ENCODE results near the gene UHRF2. TPM values are rescaled to one million over a fixed set of nuclear protein-coding genes. Genes with fewer than 3 reads are reported as not detected.
"Not testable (repeated sequence)": the region's sequence is repeated elsewhere in the genome, so short reads cannot be mapped to it uniquely, and the experiment has no call there.

The UHRF2 gene
- polyA plus RNA-seq, 2 donors: 9.9 to 13.7 TPM

- 88 to 97% methylated on average over 3 of the region's 3 CpGs for WGBS, 2 donors
Measured at GRCh38 chr9:6502399-6502798, 89.4 kb downstream of the UHRF2 start.

GRCh38 chr9:6506571-6506970 is 93.6 kb downstream of the UHRF2 start:
- H3K27ac ChIP-seq (ENCODE audit: low read depth in 2 of 2, low read length in 1 of 2): no peak overlapping the region

More at GRCh38 chr9:6502399-6502798, 89.4 kb downstream of the UHRF2 start:
- Histone ChIP-seq H3K36me3 (ENCODE audit: control insufficient read depth in 2 of 2, insufficient read depth in 2 of 2, low read length in 1 of 2) (peaks cover 6 to 10% of the 10 kb centered on the region in 2 donors), H3K27ac (ENCODE audit: low read depth in 2 of 2, low read length in 1 of 2) (no peak overlapping the region), H3K4me3 (ENCODE audit: low read depth in 1 of 2, low read length in 2 of 2) (no peak overlapping the region), H3K27me3 (ENCODE audit: control insufficient read depth in 1 of 2, insufficient read depth in 2 of 2, low read length in 2 of 2) (no peaks in the 10 kb centered on the region), H3K4me1 (ENCODE audit: control insufficient read depth in 2 of 2, insufficient read depth in 2 of 2, low read length in 1 of 2) (no peaks in the 10 kb centered on the region), H3K9me3 (ENCODE audit: control insufficient read depth in 2 of 2, insufficient read depth in 1 of 2, low read depth in 1 of 2, low read length in 1 of 2) (no peaks in the 10 kb centered on the region)

DNA sequence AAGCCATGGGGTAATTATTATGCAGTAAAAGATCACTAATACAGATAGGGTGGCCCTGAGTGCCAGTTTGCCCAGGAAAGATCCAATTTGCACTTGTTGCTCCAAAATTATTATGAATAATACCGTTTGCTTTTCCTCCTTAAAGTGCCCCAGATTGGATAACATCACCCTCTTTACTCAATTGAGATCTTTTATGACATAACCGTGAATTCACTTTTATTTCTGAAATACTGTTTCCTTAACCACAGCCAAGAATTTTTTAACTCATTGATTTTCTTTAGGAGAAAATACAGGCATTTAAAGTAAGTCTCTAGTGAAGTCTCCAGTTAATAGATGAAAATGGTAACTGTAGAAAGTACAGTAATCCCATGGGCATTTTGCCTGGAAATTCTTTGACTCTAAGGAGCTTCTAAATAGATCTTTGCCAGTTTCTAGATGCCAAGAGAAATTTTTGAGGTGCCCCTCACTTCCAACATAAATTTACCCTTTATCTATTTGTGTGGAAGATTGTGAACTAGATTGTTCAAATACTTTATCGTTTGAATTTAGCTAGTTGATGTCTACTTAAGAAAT is 99.2 kb downstream of the UHRF2 start:
- WGBS, 2 donors: 60 to 64% methylated on average over 3 of the region's 3 CpGs
- H3K9me3 ChIP-seq (ENCODE audit: control insufficient read depth in 2 of 2, insufficient read depth in 1 of 2, low read depth in 1 of 2, low read length in 1 of 2): no peaks in the 10 kb centered on the region

More at GRCh38 chr9:6506571-6506970, 93.6 kb downstream of the UHRF2 start:
- no peaks in the 10 kb centered on the region for H3K36me3 ChIP-seq (ENCODE audit: control insufficient read depth in 2 of 2, insufficient read depth in 2 of 2, low read length in 1 of 2)
- H3K4me1 ChIP-seq (ENCODE audit: control insufficient read depth in 2 of 2, insufficient read depth in 2 of 2, low read length in 1 of 2): no peaks in the 10 kb centered on the region
- H3K4me3 ChIP-seq (ENCODE audit: low read depth in 1 of 2, low read length in 2 of 2): no peak overlapping the region
- no peaks in the 10 kb centered on the region for H3K27me3 ChIP-seq (ENCODE audit: control insufficient read depth in 1 of 2, insufficient read depth in 2 of 2, low read length in 2 of 2)
- 93 to 96% methylated on average over 2 of the region's 2 CpGs for WGBS, 2 donors
- no peaks in the 10 kb centered on the region for H3K9me3 ChIP-seq (ENCODE audit: control insufficient read depth in 2 of 2, insufficient read depth in 1 of 2, low read depth in 1 of 2, low read length in 1 of 2)

GRCh38 chr9:6522263-6522662 is 109.3 kb downstream of the UHRF2 start:
- H3K4me1 ChIP-seq (ENCODE audit: control insufficient read depth in 2 of 2, insufficient read depth in 2 of 2, low read length in 1 of 2): no peaks in the 10 kb centered on the region
- no peak overlapping the region for H3K27ac ChIP-seq (ENCODE audit: low read depth in 2 of 2, low read length in 1 of 2)
- no peak overlapping the region for H3K4me3 ChIP-seq (ENCODE audit: low read depth in 1 of 2, low read length in 2 of 2)
- no peaks in the 10 kb centered on the region for H3K36me3 ChIP-seq (ENCODE audit: control insufficient read depth in 2 of 2, insufficient read depth in 2 of 2, low read length in 1 of 2)
- WGBS, 2 donors: 94 to 97% methylated on average over 4 of the region's 4 CpGs
- H3K27me3 ChIP-seq (ENCODE audit: control insufficient read depth in 1 of 2, insufficient read depth in 2 of 2, low read length in 2 of 2): no peaks in the 10 kb centered on the region
- no peaks in the 10 kb centered on the region for H3K9me3 ChIP-seq (ENCODE audit: control insufficient read depth in 2 of 2, insufficient read depth in 1 of 2, low read depth in 1 of 2, low read length in 1 of 2)

More for the DNA sequence above, 99.2 kb downstream of the UHRF2 start:
- no peaks in the 10 kb centered on the region for H3K4me1 ChIP-seq (ENCODE audit: control insufficient read depth in 2 of 2, insufficient read depth in 2 of 2, low read length in 1 of 2)
- no peaks in the 10 kb centered on the region for H3K27me3 ChIP-seq (ENCODE audit: control insufficient read depth in 1 of 2, insufficient read depth in 2 of 2, low read length in 2 of 2)
- H3K27ac ChIP-seq (ENCODE audit: low read depth in 2 of 2, low read length in 1 of 2): no peak overlapping the region
- H3K36me3 ChIP-seq (ENCODE audit: control insufficient read depth in 2 of 2, insufficient read depth in 2 of 2, low read length in 1 of 2): no peaks in the 10 kb centered on the region
- no peak overlapping the region for H3K4me3 ChIP-seq (ENCODE audit: low read depth in 1 of 2, low read length in 2 of 2)

- Histone ChIP-seq H3K9me3 (ENCODE audit: control insufficient read depth in 2 of 2, insufficient read depth in 1 of 2, low read depth in 1 of 2, low read length in 1 of 2) (no peaks in the 10 kb centered on the region), H3K4me3 (ENCODE audit: low read depth in 1 of 2, low read length in 2 of 2) (no peak overlapping the region), H3K4me1 (ENCODE audit: control insufficient read depth in 2 of 2, insufficient read depth in 2 of 2, low read length in 1 of 2) (no peaks in the 10 kb centered on the region), H3K36me3 (ENCODE audit: control insufficient read depth in 2 of 2, insufficient read depth in 2 of 2, low read length in 1 of 2) (no peaks in the 10 kb centered on the region), H3K27me3 (ENCODE audit: control insufficient read depth in 1 of 2, insufficient read depth in 2 of 2, low read length in 2 of 2) (no peaks in the 10 kb centered on the region), H3K27ac (ENCODE audit: low read depth in 2 of 2, low read length in 1 of 2) (no peak overlapping the region)
- 54 to 65% methylated on average over 2 of the region's 2 CpGs for WGBS, 2 donors
Measured at GRCh38 chr9:6525326-6526045, 112.5 kb downstream of the UHRF2 start.

DNA sequence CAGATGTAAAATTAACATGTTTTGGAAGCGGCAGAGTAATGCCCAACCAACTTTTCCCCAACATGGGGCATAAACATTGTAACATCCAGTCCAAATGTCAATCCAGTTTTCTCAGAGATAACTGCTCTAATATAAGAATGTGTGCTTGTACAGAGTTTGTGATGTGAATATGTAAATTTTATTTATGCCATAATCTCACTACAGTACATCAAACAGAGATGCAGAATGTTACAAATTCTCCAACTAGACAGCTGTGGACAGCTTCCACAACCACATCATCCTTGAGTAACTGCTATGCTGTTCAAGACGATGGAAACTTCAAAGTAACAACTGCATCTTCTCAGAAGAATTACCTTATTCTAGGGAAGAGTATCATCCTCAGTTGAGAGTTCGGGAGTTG is 122.6 kb downstream of the UHRF2 start:
- Histone ChIP-seq H3K27ac (ENCODE audit: low read depth in 2 of 2, low read length in 1 of 2) (no peak overlapping the region), H3K27me3 (ENCODE audit: control insufficient read depth in 1 of 2, insufficient read depth in 2 of 2, low read length in 2 of 2) (no peaks in the 10 kb centered on the region), H3K4me3 (ENCODE audit: low read depth in 1 of 2, low read length in 2 of 2) (no peak overlapping the region), H3K4me1 (ENCODE audit: control insufficient read depth in 2 of 2, insufficient read depth in 2 of 2, low read length in 1 of 2) (peaks cover 0 to 2% of the 10 kb centered on the region in 2 donors), H3K36me3 (ENCODE audit: control insufficient read depth in 2 of 2, insufficient read depth in 2 of 2, low read length in 1 of 2) (no peaks in the 10 kb centered on the region), H3K9me3 (ENCODE audit: control insufficient read depth in 2 of 2, insufficient read depth in 1 of 2, low read depth in 1 of 2, low read length in 1 of 2) (no peaks in the 10 kb centered on the region)
- 89 to 95% methylated on average over 3 of the region's 3 CpGs for WGBS, 2 donors

GRCh38 chr9:6538666-6539071 is 125.7 kb downstream of the UHRF2 start:
- WGBS, 2 donors: 73 to 79% methylated on average over 3 of the region's 3 CpGs
- Histone ChIP-seq H3K27me3 (ENCODE audit: control insufficient read depth in 1 of 2, insufficient read depth in 2 of 2, low read length in 2 of 2) (no peaks in the 10 kb centered on the region), H3K4me1 (ENCODE audit: control insufficient read depth in 2 of 2, insufficient read depth in 2 of 2, low read length in 1 of 2) (peaks cover 0 to 2% of the 10 kb centered on the region in 2 donors), H3K27ac (ENCODE audit: low read depth in 2 of 2, low read length in 1 of 2) (no peak overlapping the region), H3K4me3 (ENCODE audit: low read depth in 1 of 2, low read length in 2 of 2) (no peak overlapping the region), H3K36me3 (ENCODE audit: control insufficient read depth in 2 of 2, insufficient read depth in 2 of 2, low read length in 1 of 2) (no peaks in the 10 kb centered on the region), H3K9me3 (ENCODE audit: control insufficient read depth in 2 of 2, insufficient read depth in 1 of 2, low read depth in 1 of 2, low read length in 1 of 2) (no peaks in the 10 kb centered on the region)

DNA sequence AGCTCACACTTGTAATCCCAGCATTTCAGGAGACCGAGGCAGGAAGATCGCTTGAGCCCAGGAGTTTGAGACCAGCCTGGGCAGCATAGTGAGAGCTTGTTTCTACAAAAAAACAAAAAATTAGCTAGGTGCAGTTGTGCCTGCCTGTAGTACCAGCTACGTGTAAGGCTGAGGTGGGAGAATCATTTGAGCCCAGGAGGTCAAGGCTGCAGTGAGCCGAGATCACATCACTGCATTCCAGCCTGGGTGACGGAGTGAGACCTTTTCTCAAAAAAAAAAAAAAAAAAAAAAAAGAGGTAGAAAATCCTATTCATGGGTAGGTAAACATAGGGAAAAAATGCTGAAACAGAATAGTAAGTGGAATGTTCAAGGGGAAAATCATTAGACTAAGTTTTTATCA is 129.6 kb downstream of the UHRF2 start:
- 86 to 91% methylated on average over 5 of the region's 5 CpGs for WGBS, 2 donors

DNA sequence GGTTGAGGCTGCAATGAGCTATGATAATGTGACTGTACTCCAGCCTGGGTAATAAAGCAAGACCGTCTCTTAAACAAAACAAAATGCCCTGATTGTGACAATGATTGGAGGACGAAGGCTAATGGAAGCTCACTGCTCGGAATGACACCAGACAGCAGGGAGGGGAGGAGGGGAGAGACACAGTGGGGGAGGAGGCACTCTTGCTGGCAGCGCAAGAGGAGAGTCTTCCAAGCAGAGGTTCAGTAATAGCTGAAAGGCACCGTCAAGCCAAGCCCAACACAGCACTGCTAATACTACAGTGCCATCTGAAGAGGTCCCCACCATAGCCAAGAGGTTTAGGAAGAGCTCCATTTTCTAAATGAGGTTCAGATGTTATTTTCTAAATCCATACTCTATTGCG is 130.2 kb downstream of the UHRF2 start:
- Histone ChIP-seq H3K27ac (ENCODE audit: low read depth in 2 of 2, low read length in 1 of 2) (no peak overlapping the region), H3K27me3 (ENCODE audit: control insufficient read depth in 1 of 2, insufficient read depth in 2 of 2, low read length in 2 of 2) (no peaks in the 10 kb centered on the region), H3K36me3 (ENCODE audit: control insufficient read depth in 2 of 2, insufficient read depth in 2 of 2, low read length in 1 of 2) (no peaks in the 10 kb centered on the region), H3K9me3 (ENCODE audit: control insufficient read depth in 2 of 2, insufficient read depth in 1 of 2, low read depth in 1 of 2, low read length in 1 of 2) (no peaks in the 10 kb centered on the region), H3K4me3 (ENCODE audit: low read depth in 1 of 2, low read length in 2 of 2) (no peak overlapping the region), H3K4me1 (ENCODE audit: control insufficient read depth in 2 of 2, insufficient read depth in 2 of 2, low read length in 1 of 2) (no peaks in the 10 kb centered on the region)
- WGBS, 2 donors: 65 to 69% methylated on average over 6 of the region's 6 CpGs

More for the DNA sequence above, 129.6 kb downstream of the UHRF2 start:
- H3K27me3 ChIP-seq (ENCODE audit: control insufficient read depth in 1 of 2, insufficient read depth in 2 of 2, low read length in 2 of 2); H3K36me3 ChIP-seq (ENCODE audit: control insufficient read depth in 2 of 2, insufficient read depth in 2 of 2, low read length in 1 of 2); H3K27ac ChIP-seq (ENCODE audit: low read depth in 2 of 2, low read length in 1 of 2); H3K9me3 ChIP-seq (ENCODE audit: control insufficient read depth in 2 of 2, insufficient read depth in 1 of 2, low read depth in 1 of 2, low read length in 1 of 2); H3K4me1 ChIP-seq (ENCODE audit: control insufficient read depth in 2 of 2, insufficient read depth in 2 of 2, low read length in 1 of 2); H3K4me3 ChIP-seq (ENCODE audit: low read depth in 1 of 2, low read length in 2 of 2): not testable (repeated sequence)

Measured in esophagus (tissue), 2 donors.